Panc1 (cell line): ENCODE measurements around the gene ORM2. TPM values are rescaled to one million over a fixed set of nuclear protein-coding genes. Genes with fewer than 3 reads are reported as not detected.
"Not testable (repeated sequence)": the region's sequence is repeated elsewhere in the genome, so short reads cannot be mapped to it uniquely, and the experiment has no call there.

Source experiments
- ATAC-seq: fragments of 200-7000 bp; cut with Tn5 transposase; 2 replicates; pipeline ENCODE4 v1.9.1; 2020; ENCODE audit warnings: mild to moderate bottlenecking, moderate library complexity
- BruUV-seq: library from RNA; stranded (reverse); fragments of 400-500 nt; replicated peaks from 2 replicates; lab custom pipeline; 2021; lab: Mats Ljungman, UMichigan
- CTCF ChIA-PET: fragments of 300-600 bp; sonication (Branson Sonifier 250); formaldehyde crosslinking; loops from one replicate; lab custom pipeline; 2022; ENCODE audit warnings: antibody characterized with exemption; lab: Charles Lee
- POLR2A ChIA-PET: fragments of 300-600 bp; sonication (Branson Sonifier 250); formaldehyde crosslinking; loops from one replicate; lab custom pipeline; 2022; ENCODE audit warnings: antibody characterized with exemption; lab: Charles Lee
- DNase-seq: peaks from one replicate; pipeline ENCODE4 v3.0.0-alpha.2; 2010; ENCODE audit warnings: low read depth, low spot score
- H3K27ac ChIP-seq: 2 replicates; pipeline ENCODE4 v1.5.1; 2011; ENCODE audit warnings: mild to moderate bottlenecking, low read length, inconsistent platforms
- H3K27me3 ChIP-seq: fragments of 200-500 bp; sonication (Bioruptor generic); 2 replicates; pipeline ENCODE4 v1.6.0; 2014; ENCODE audit warnings: low read length, inconsistent platforms; ENCODE audit not compliant: control insufficient read depth, insufficient read depth
- H3K36me3 ChIP-seq: fragments of 200-500 bp; sonication (Bioruptor generic); 2 replicates; pipeline ENCODE4 v1.5.1; 2014; ENCODE audit warnings: inconsistent platforms, mild to moderate bottlenecking, low read length, moderate library complexity; ENCODE audit not compliant: control insufficient read depth, insufficient read depth
- H3K4me1 ChIP-seq: 2 replicates; pipeline ENCODE4 v1.5.1; 2011; ENCODE audit warnings: inconsistent platforms, mild to moderate bottlenecking, low read length, moderate library complexity; ENCODE audit not compliant: control insufficient read depth, insufficient read depth
- H3K4me3 ChIP-seq, 2 experiments: 2 replicates each; pipeline ENCODE4 v1.5.1; 2011 to 2012; ENCODE audit warnings: low read depth in 2 of 2, low read length in 2 of 2, mild to moderate bottlenecking in 2 of 2, inconsistent platforms in 1 of 2, moderate library complexity in 1 of 2
- H3K9me3 ChIP-seq: fragments of 200-500 bp; sonication (Bioruptor generic); 2 replicates; pipeline ENCODE4 v1.5.1; 2014; ENCODE audit warnings: low read depth, mild to moderate bottlenecking, inconsistent platforms, low read length, moderate library complexity; ENCODE audit not compliant: control insufficient read depth, insufficient read depth
- CTCF ChIP-seq: fragments of 450-650 bp; IDR thresholded peaks from 2 replicates; pipeline ENCODE4 v1.5.1; 2017; ENCODE audit warnings: mild to moderate bottlenecking
- POLR2AphosphoS5 ChIP-seq: IDR thresholded peaks from 2 replicates; pipeline ENCODE4 v1.6.1; 2012; ENCODE audit warnings: mild to moderate bottlenecking, low read depth, low read length, moderate library complexity
- REST ChIP-seq, 2 experiments: IDR thresholded peaks; 2 replicates each; pipeline ENCODE4 v1.6.1; 2011 to 2012; ENCODE audit warnings: low read depth in 2 of 2, control low read depth in 1 of 2, low read length in 1 of 2, mild to moderate bottlenecking in 1 of 2, moderate library complexity in 1 of 2; ENCODE audit not compliant: insufficient read depth in 1 of 2
- SIN3A ChIP-seq: IDR thresholded peaks from 2 replicates; pipeline ENCODE4 v1.6.1; 2012; ENCODE audit warnings: low read depth, mild to moderate bottlenecking, low read length, moderate library complexity, borderline replicate concordance; ENCODE audit not compliant: insufficient read depth
- TCF7L2 ChIP-seq: IDR thresholded peaks from 2 replicates; pipeline ENCODE4 v1.6.1; 2011; ENCODE audit warnings: mild to moderate bottlenecking, low read depth, low read length, inconsistent platforms
- in situ Hi-C: cut with HindIII; loops from 2 replicates; pipeline ENCODE4 v1.10.0; 2016; ENCODE audit warnings: low sequenced_read_pairs, low pct_unique_long_range_greater_than_20kb
- intact Hi-C: fragments of 100-400 bp; cut with micrococcal nuclease; formaldehyde crosslinking; loops from one replicate; pipeline ENCODE4 v1.10.0; 2022; ENCODE audit not compliant: unreplicated experiment
- total RNA-seq: library from RNA; stranded (reverse); gene quantifications from one replicate; pipeline ENCODE4 v1.2.1, GENCODE V29; 2021; ENCODE audit not compliant: unreplicated experiment

ORM2 gene
- total RNA-seq, 1 experiment from 2014 or later: 0.77 TPM

GRCh38 chr9:114331229-114332195 lies 1.8 kb downstream of the ORM2 start:
- ATAC-seq, BruUV-seq, in situ Hi-C loops, H3K9me3 ChIP-seq, POLR2A ChIA-PET, CTCF ChIA-PET, H3K4me3 ChIP-seq, intact Hi-C loops, H3K27me3 ChIP-seq, H3K36me3 ChIP-seq, H3K27ac ChIP-seq, H3K4me1 ChIP-seq, DNase-seq: not testable (repeated sequence)

- DNase-seq, H3K27me3 ChIP-seq, H3K27ac ChIP-seq, ATAC-seq, H3K4me1 ChIP-seq, H3K9me3 ChIP-seq, H3K4me3 ChIP-seq, H3K36me3 ChIP-seq, BruUV-seq, in situ Hi-C loops, intact Hi-C loops: not testable (repeated sequence)
- ChIA-PET CTCF (interaction anchor here (0.6 kb wide), 1 partner anchor 171 kb away, joined by 3 read pairs; no protein-coding TSS in a partner anchor), POLR2A (interaction anchor here (0.5 kb wide), 1 partner anchor 290 kb away, joined by 3 read pairs; no protein-coding TSS in a partner anchor)
These were observed 2.9 kb downstream of the ORM2 start for GRCh38 chr9:114332474-114333040.

- H3K4me1 ChIP-seq, DNase-seq, H3K4me3 ChIP-seq, POLR2A ChIA-PET, intact Hi-C loops, H3K9me3 ChIP-seq, H3K27me3 ChIP-seq, in situ Hi-C loops, BruUV-seq, H3K27ac ChIP-seq, CTCF ChIA-PET, H3K36me3 ChIP-seq, ATAC-seq: not testable (repeated sequence)
These were observed 4.0 kb downstream of the ORM2 start for GRCh38 chr9:114333718-114334117.

GRCh38 chr9:114334490-114334889 lies 4.8 kb downstream of the ORM2 start:
- H3K36me3 ChIP-seq: no peaks in the 10 kb centered on the region
- CTCF ChIA-PET: no interaction called here
- no TSS peak for BruUV-seq
- H3K4me3 ChIP-seq: no peak overlapping the region
- POLR2A ChIA-PET: no interaction called here
- in situ Hi-C loops (no loop called here), intact Hi-C loops (no loop called here)
- H3K4me1 ChIP-seq: no peaks in the 10 kb centered on the region
- no peak for DNase-seq
- no peaks in the 10 kb centered on the region for H3K27me3 ChIP-seq
- no peak for TF ChIP-seq POLR2AphosphoS5
- TF ChIP-seq CTCF: no peak
- TF ChIP-seq SIN3A: no peak
- no peak for TF ChIP-seq TCF7L2
- no peak for TF ChIP-seq REST (IDR thresholded peaks at IDR 0.05; ENCODE audit: insufficient read depth in 1 of 2, low read depth in 2 of 2, low read length in 1 of 2)
- no peak for ATAC-seq
- no peak overlapping the region for H3K27ac ChIP-seq
- H3K9me3 ChIP-seq: no peaks in the 10 kb centered on the region
